Skeletal muscle cell (primary cell): ENCODE results near the gene CCSER2.
"Not testable (repeated sequence)": the region's sequence is repeated elsewhere in the genome, so short reads cannot be mapped to it uniquely, and the experiment has no call there.

Experiments
- DNase-seq: peaks from one replicate; pipeline ENCODE4 v3.0.0-alpha.2; 2010; ENCODE audit warnings: low read depth
- H3K4me3 ChIP-seq: 2 replicates; pipeline ENCODE4 v1.5.1; 2011; ENCODE audit warnings: low read depth, mild to moderate bottlenecking, control low read depth, low read length, moderate library complexity

The CCSER2 gene

DNA sequence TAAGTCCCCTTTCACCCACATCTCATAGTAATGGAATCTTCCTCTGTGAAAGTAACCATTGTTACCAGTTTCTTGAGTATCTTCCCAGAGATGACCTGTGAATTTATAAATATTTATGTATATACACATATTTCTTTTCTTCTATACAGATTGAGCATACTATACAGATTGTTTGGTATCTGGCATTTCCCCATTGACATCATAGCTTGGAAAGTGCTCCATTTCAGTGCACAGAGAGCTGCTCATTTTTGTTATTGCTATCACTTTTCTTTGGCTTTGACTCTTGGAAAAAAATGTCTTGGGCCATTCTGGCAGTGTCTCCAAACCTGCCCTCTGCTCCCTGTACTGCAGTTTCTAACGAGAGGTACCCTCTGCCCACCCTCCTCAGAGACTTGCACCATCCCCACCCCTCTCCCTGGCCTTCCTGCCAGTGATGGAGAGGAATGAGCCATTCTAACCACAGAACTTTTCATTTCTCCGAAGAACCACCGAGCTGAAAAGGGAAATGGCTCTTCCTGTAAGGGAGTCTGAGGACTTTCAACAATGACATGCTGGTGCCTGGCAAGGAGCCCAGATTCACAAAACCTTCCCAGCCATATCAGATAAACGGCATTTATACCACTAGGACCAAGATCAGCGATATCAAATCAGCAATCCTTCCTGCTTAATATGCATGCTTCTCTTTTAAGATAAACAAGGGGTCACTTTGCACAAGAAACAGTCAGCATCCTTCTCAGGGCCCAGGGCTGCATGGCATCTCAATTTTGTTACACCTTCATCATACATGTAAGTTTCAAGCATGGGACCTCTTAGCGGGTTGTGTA, 19.7 kb upstream of the CCSER2 start:
- no peak overlapping the region for H3K4me3 ChIP-seq
- DNase-seq: peak; percentile 48

- no peak overlapping the region for H3K4me3 ChIP-seq
Measured at GRCh38 chr10:84310470-84310869, 17.9 kb upstream of the CCSER2 start.

GRCh38 chr10:84311576-84311975, 16.8 kb upstream of the CCSER2 start:
- DNase-seq: no peak
- H3K4me3 ChIP-seq: no peak overlapping the region

More at GRCh38 chr10:84310470-84310869, 17.9 kb upstream of the CCSER2 start:
- no peak for DNase-seq

DNA sequence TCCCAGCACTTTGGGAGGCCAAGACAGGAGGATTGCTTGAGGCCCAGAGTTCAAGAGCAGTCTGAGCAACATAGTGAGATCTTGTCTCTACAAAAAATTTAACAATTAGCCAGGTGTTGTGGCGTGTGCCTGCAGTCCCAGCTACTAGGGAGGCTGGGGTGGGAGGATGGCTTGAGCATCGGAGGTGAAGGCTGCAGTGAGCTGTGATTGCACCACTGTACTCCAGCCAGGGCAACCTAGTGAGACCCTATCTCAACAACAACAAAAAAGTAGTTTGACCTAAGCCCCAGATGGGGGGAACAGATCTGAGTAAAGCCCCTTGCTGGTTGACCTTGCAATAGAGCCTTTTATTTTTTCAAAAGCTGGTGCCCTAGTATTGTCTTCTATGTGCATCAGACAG, 15.6 kb upstream of the CCSER2 start:
- no peak for DNase-seq
- no peak overlapping the region for H3K4me3 ChIP-seq

GRCh38 chr10:84314275-84314674, 14.1 kb upstream of the CCSER2 start:
- H3K4me3 ChIP-seq: no peak overlapping the region
- no peak for DNase-seq

- no peak for DNase-seq
- no peak overlapping the region for H3K4me3 ChIP-seq
Measured at GRCh38 chr10:84317174-84317573, 11.2 kb upstream of the CCSER2 start.

DNA sequence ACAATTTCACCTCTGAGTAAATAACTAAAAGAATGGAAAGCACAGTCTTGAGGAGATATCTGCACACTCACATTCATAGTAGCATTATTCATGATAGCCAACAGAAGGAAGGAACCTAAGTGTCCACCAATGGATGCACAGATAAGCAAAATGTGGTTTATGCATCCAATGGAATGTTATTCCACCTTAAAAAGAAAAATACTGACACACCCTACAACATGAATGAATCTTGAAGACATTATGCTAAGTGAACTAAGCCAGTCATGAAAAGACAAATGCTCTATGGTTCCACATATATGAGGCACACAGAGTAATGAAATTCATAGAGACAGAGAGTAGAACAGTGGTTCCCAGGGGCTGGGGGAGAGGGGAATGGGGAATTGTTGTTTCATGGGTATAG, 6.5 kb upstream of the CCSER2 start:
- no peak overlapping the region for H3K4me3 ChIP-seq
- no peak for DNase-seq

DNA sequence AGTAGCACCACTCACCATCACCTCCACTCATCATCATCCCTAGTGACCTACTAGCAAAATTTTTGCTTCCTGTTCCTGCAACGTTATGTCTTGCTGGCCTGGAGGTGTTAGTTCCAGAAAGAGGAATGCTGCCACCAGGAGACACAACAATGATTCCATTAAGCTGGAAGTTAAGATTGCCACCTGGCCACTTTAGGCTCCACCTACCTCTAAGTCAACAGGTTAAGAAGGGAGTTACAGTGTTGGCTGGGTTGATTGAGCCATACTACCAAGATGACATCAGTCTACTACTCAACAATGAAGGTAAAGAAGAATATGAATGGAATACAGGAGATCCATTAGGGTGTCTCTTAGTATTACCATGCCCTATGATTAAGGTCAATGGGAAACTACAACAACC, 4.8 kb upstream of the CCSER2 start:
- DNase-seq, H3K4me3 ChIP-seq: not testable (repeated sequence)

DNA sequence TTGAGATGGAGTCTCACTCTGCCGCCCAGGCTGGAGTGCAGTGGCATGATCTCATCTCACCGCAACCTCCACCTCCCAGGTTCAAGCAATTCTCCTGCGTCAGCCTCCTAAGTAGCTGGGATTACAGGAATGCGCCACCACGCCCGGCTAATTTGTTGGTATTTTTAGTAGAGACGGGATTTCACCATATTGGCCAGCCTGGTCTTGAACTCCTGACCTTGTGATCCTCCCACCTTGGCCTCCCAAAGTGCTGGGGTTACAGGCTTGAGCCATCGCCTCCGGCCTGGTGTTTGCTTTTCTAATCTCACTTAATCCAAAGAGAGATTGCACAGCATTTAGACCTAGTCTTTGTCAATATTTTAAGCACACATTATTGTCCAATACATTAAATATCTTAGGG, 1.4 kb upstream of the CCSER2 start:
- DNase-seq, H3K4me3 ChIP-seq: not testable (repeated sequence)

GRCh38 chr10:84329196-84329611, 815 bp downstream of the CCSER2 start:
- DNase-seq: no peak
- H3K4me3 ChIP-seq: peak overlapping the region; percentile 63

DNA sequence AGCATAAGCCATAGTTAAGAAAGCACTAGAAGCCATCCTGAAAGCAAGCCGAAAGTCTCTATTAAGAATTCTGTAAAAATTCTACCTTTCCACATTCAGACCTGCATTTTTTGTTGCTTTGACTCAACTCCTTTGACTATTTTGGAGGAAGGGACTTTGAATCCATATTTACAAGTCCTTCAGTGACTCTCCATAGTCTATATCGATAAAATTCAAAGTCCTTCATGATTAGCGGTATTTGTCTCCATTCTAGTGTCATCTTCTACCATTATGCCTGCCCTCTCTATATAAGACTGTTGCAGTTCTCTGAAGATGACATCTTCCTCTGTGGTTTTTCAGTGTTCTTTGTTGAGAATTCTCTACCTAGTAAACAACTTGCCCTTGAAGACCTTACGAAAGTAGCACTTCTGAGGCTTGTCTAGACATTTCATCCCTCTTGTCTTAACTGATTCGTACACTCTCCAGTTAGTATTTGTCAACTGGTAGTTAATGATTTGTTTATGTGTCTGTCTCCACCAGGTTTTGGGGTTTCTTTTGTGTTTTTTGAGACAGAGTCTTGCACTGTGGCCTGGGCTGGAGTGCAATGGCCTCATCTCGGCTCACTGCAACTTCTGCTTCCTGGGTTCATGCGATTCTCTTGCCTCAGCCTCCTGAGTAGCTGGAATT, 1.7 kb downstream of the CCSER2 start:
- H3K4me3 ChIP-seq: peak overlapping the region; percentile 63
- no peak for DNase-seq

DNA sequence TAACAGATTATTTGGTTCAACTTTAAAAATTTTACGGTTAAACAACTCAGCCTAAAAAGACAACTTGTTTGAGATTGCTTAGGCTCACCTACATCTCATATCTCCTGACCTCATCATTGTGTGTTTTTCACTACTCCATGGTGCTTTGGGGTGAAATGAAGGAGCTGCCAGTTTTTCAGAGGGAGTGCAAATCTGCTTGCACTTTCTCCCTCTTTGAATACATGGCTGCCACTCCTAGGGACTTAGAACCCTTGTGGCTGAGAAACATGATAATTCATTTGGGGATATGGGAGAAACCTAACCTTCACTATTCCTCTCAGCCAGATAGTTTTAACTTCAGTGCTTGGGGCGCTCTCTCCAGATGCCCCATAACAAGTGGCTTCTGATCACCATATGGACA, 2.7 kb downstream of the CCSER2 start:
- no peak for DNase-seq
- H3K4me3 ChIP-seq: no peak overlapping the region

DNA sequence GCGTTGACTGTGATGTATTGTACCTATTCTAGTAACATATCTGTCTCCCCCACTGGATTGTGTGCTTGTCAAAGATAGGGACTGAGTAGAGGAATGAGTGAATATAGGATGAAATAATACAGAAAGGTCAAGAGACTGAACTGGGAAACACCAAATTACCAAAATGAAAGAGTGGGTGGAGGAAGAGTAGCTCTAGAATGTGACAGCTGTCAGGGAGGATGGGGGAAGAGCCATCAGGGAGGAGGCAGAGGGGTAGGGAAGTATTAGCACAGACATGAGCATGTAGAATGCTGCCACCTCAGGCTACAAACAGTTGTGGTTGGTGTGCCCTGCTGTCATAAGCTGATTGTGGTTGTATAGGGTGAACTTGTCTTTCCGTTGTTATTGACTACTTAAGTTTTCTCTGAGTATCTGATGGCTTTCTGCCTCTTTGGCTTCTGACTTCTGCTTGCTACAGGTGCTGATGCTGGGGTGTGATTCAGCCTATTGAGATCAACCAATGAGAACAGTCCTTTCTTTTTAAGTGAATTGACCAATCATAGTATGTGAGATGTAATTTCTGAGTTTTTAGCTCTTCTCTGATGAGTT, 5.6 kb downstream of the CCSER2 start:
- H3K4me3 ChIP-seq: no peak overlapping the region
- no peak for DNase-seq

- no peak for DNase-seq
Measured at GRCh38 chr10:84334811-84335210, 6.4 kb downstream of the CCSER2 start.

DNA sequence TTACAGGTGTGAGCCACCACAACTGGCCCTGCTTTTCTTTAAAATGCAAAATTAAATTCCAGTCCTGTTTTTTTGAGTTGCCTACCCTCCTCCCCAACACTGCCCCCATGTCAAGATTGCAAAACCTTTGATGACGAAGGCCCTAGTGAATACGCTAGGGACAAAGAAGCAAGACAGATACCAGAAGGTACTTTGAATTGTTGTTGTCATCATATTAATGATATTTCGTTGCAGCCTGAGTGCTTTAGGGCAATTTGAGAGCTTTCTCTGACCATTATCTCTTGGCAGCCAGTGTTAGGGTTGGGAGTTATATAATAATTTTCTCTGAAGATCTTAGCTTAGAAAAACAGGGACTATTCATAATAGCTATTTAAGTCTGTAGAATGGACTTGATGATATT, 7.1 kb downstream of the CCSER2 start:
- no peak overlapping the region for H3K4me3 ChIP-seq
- DNase-seq: no peak

More at GRCh38 chr10:84334811-84335210, 6.4 kb downstream of the CCSER2 start:
- no peak overlapping the region for H3K4me3 ChIP-seq

GRCh38 chr10:84336406-84337090, 8.2 kb downstream of the CCSER2 start:
- no peak overlapping the region for H3K4me3 ChIP-seq
- no peak for DNase-seq

DNA sequence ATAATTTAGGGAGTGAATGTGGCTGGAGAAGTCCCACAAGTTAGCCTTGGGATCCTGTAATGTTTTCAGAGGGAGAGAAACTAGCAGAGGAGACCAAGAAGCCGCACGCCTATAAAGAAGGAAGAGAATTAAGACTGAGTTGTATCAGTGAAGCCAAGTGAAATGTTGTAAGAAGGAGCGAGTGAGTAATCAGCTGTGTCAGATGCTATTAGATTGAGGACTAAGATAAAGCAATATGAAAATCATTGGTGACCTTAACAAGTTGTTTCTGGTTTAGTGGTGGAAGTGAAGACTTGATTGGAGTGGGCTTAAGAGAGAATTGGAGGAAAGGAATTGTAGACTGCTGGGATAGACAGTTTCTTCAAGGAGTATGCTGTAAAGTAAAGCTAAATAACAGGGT, 8.8 kb downstream of the CCSER2 start:
- peak; percentile 30 for DNase-seq
- H3K4me3 ChIP-seq: no peak overlapping the region

GRCh38 chr10:84339025-84339424, 10.6 kb downstream of the CCSER2 start:
- DNase-seq: no peak
- H3K4me3 ChIP-seq: no peak overlapping the region

DNA sequence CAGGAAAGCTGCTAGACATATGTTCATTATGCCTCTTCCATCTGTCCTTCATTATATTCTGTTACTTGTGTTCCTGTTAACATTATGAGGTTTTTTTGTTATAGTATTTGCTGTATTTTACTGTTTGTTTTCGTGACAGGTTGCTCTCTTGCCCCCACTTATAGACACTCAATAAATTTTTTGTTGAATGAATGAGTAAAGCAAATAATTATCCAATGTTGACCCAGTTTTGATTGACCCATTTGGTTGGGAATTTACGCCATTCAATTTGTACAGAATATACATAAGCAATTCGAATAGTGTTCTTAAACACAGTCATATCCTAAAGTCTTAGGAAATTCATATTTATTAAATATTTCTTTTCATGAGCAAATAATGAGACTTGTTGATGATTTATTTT, 11.8 kb downstream of the CCSER2 start:
- no peak overlapping the region for H3K4me3 ChIP-seq
- no peak for DNase-seq
